HL-60 (cell line): Measurements from ENCODE around the gene TMEM221.

Experiments used
- CTCF ChIP-seq: IDR thresholded peaks from one replicate; pipeline ENCODE4 v1.5.1; 2011; ENCODE audit warnings: low read length, control low read depth, inconsistent platforms; ENCODE audit not compliant: insufficient read depth
- GABPA ChIP-seq: IDR thresholded peaks from 2 replicates; pipeline ENCODE4 v1.6.1; 2012; ENCODE audit warnings: low read depth
- REST ChIP-seq: IDR thresholded peaks from 2 replicates; pipeline ENCODE4 v1.6.1; 2012; ENCODE audit warnings: low read depth; ENCODE audit not compliant: insufficient replicate concordance

- no peak for TF ChIP-seq CTCF
- no peak for TF ChIP-seq GABPA
- no peak for TF ChIP-seq REST
Observed at GRCh38 chr19:17389957-17390664, 58.4 kb downstream of the TMEM221 start.
